Globus pallidus (tissue), 1 donor: ENCODE measurements around the gene PAQR7.

Source experiments
- DNase-seq: peaks from one replicate; pipeline ENCODE4 v3.0.0-alpha.2; 2015; ENCODE audit warnings: low spot score

The PAQR7 gene, protein sequence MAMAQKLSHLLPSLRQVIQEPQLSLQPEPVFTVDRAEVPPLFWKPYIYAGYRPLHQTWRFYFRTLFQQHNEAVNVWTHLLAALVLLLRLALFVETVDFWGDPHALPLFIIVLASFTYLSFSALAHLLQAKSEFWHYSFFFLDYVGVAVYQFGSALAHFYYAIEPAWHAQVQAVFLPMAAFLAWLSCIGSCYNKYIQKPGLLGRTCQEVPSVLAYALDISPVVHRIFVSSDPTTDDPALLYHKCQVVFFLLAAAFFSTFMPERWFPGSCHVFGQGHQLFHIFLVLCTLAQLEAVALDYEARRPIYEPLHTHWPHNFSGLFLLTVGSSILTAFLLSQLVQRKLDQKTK

GRCh38 chr1:25875154-25875855 lies at the start of gene PAQR7:
Gene PAQR7, minus strand, starts transcription at chr1:25875708. Its CDS starts 11,869 bp downstream, at chr1:25863839.
- DNase-seq: peak; percentile 73

- DNase-seq: no peak
These were observed 48.9 kb upstream of the PAQR7 start for GRCh38 chr1:25924454-25924853.

- peak; percentile 40 for DNase-seq
These were observed 47.6 kb upstream of the PAQR7 start for GRCh38 chr1:25922971-25923552.

- DNase-seq: peak; percentile 37
These were observed 46.8 kb upstream of the PAQR7 start for GRCh38 chr1:25922056-25922970.

GRCh38 chr1:25918615-25919014 lies 43.1 kb upstream of the PAQR7 start:
- no peak for DNase-seq

GRCh38 chr1:25917996-25918395 lies 42.5 kb upstream of the PAQR7 start:
- no peak for DNase-seq

DNA sequence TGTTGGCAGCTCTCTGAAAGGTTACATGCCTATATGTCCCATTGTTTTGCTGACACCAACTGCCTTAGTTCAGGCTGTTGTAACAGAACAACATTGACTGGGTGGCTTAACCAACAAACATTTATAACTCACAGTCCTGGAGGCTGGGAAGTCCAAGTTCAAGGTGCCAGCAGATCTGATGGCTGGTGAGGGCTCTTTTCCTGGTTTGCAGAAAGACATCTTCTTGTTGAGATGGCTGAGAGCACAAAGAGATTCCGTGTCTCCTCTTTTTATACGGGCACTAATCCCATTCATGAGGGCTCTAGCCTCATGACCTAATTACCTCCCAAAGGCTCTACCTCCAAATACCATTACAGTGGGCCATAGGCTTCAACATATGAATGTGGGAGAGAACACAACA lies 41.0 kb upstream of the PAQR7 start:
- no peak for DNase-seq

- no peak for DNase-seq
These were observed 38.8 kb upstream of the PAQR7 start for GRCh38 chr1:25914074-25914995.

DNA sequence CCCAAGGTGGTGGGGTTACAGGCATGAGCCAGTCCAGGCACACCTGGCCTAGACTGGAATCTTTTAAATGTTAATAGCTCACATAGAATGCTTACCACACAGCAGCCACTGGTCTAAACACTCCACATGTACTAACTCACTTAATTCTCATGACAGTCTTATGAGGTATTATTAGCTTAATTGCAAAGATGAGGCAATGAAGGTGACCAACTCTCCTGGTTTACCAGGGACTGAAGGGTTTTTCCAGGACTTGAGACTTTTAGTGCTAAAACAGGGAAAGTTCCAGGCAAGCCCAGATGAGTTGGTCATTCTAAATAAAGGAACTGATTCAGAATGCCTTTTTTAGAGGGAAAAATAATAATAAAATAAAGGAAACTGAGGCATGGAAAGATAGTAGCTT lies 37.7 kb upstream of the PAQR7 start:
- DNase-seq: no peak

DNA sequence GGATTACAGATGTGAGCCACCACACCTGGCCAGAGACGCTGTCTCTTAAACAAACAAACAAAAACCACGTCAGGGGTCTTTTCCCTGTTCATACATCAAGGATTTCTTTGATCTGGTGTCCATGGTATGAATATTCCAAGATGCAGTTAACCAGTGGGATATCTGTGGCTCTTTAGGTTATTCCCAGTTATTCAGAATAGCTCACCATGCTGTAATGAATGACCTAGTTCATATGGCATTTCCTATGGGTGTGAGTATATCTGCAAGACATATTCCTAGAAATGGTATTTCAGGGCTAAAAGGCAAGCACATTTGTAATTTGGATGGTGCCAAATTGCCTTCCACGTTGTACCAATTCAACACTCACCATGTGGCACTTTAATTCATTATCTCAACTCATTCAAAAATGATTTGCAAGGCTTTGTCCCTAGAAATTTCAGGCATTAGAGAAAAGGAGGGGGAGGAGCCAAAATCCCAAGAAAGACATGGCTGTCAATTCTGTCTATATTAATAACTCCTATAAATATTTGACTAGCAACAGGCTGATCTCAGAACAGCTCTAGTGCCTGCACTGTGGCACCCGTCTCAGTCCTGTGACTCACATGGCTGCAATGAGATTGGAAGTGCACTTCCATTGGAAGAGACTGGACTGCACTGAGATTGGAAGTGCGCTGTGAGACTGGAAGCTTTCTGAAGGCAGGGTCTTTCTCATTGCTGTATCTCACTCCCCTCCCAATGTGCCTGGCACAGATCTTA lies 36.7 kb upstream of the PAQR7 start:
- no peak for DNase-seq

DNA sequence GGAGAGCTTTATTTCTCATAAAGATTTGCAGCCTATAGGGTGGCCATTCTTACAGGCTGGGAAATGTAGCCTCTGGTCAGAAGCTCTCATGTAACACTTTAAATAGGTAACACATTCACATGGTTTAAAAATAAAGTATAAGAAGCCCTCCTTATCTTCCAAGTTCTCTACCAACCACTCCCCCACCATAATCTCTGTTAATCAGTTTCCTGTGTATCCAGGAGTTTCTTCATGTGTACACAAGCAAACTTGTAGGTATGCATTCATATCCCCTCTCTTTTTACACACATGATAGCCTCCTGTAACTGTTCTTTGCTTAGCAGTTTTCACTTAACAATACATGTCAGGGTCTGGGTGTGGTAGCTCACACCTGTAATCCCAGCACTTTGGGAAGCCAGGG lies 35.7 kb upstream of the PAQR7 start:
- DNase-seq: no peak

GRCh38 chr1:25909040-25909439 lies 33.5 kb upstream of the PAQR7 start:
- DNase-seq: peak; percentile 77

DNA sequence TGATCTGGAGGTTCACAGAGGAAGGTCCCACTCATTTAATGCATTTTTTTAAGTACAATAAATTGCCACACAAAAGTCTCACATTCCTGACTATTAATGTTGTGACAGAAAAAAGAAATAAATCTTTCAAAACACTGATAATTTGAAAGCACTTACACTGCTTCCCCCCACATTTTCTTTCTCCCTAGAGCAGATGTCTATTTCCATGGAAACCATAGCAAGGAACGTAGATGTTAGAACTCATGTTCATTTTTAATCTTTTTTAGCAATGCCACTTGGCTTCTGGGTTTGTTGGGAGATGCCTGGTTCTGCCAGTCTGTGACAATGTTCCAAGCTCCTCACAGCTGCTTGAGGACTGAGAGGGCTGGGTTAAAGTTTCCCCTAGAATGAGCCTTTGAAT lies 32.7 kb upstream of the PAQR7 start:
- no peak for DNase-seq

- DNase-seq: no peak
These were observed 32.1 kb upstream of the PAQR7 start for GRCh38 chr1:25907601-25908000.

DNA sequence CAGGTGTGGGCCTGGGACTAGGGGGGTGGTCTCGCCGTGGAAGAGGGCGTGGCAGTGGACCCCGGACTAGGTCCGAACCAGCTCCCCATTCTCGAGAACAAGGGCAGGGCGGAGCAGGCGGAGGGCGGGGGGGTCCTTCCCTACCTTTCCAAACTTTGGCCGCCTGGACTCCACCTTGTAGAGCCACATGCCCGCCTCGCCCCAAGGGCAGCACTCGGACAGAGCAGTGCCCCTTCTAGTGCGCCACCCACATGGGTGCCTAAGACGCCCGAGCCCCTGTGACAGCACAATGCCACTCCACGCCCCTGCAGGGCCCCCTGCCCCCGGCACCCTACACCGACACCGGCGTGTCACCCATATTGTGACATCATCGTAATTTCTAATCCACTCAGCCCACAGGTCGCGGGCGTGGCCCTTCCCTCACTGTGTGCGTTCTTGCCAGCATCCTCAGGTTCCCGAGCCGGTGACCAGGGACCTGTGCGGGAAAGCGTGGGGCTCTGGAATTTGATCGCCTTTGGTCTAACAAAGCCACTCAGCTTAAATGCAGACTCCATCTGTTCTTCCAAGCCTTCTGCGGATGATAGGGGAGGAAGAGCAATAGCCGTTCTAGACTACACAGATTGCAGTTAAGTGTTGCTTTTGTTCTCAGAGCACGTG lies 31.3 kb upstream of the PAQR7 start:
- peak; percentile 47 for DNase-seq

DNA sequence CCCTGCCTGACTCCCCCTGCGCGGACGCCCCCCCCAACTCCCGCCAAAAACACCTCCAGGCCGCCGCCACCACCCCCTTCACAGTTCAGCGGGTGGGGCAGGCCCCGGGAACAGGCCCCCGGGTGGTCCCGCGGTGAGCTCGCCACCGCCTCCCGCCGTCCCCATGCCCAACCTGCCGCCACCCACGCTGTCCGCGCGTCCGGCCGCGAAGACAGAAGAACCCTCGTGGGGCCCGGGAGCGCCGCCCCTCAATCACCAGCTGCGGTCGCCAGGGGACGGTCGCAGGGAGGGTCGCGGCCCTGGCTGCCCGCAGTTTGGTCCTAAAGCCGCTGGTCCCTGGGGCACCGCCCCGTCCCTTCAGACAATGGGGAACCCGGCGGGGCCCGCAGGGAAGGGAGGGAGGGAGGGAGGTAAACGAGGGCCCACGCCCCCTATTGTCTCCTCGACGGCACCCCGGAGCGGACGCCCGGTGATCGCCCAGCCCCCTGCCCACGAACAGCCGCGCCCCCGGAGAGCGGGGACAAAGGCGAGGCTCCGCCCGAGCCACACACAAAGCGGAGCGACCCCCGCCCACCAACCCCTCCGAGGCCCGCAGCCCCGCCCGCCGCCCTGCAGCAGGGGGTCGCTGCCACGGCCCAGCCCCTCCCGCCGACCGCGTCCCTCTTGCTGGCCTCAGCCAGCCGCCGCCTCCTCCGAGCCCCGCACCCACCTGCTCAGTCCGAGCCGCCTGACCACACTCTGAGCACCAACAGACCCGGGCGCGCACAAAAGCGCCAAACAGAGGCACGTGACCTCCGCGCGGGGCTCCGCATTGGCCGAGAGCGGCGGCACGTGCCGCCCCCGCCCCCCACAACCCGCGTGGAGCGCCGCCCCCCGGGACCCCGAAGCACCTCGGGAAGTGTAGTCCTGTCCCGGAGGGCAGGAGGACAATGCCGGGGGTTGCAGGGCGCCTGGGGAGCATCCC lies 30.5 kb upstream of the PAQR7 start, which contains the start of gene STMN1:
TSS of gene STMN1 (minus strand) at position 740 of the 964 bp plus-strand sequence. CDS start 1,743 bp downstream, outside the sequence.
- peak; percentile 91 for DNase-seq

DNA sequence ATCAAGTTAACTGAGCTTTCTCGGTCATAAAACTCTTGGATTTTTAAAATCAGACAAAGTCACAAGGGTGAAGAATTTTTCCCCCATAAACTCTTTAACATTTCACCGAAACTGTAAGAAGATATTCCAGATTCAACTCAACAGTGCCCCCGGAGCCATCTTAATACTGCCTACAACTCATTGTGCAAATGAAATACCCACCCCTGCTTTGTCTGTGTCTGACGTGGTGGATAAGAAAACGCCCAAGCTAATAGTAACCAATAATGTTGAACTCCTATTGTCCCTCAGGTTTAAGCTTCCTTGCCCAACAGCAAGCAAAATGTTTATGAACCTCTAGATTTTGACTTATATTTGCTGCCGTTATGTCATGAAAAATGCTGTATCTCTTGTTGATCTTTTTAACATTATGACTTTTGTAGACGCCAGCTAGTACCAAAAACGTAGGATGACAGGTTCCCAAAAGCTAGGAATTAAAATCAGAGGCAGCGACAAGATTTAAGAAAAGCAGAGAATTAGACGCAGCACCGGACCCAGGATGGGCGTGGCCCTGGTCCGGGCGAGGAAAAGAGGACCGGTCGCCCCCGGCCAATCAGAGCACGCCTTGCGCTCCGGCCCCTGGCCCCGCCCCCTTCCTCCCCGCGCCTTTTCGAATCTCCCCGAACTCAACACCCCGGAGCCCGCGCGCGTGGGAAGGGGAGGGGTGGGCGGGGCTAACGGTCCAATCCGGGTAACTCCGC lies 29.6 kb upstream of the PAQR7 start:
- DNase-seq: peak; percentile 97

DNA sequence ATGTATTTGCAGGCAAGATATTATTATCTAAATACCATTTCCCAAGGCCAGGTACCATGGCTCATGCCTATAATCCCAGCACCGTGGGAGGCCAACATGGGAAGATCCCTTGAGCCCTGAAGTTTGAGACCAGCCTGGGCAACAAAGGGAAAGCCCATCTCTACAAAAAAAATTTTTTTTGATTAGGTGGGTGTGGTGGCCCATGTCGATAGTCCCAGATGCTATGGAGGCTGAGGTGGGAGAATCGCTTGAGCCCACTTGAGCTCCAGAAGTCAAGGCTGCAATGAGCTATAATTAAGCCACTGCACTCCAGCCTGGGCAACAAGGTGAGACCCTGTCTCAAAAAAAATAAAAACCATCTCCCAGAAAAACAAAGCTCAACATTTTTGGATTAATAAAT lies 28.5 kb upstream of the PAQR7 start:
- DNase-seq: no peak
